ENCODE data around the gene VWA3A.

Gene VWA3A

DNA sequence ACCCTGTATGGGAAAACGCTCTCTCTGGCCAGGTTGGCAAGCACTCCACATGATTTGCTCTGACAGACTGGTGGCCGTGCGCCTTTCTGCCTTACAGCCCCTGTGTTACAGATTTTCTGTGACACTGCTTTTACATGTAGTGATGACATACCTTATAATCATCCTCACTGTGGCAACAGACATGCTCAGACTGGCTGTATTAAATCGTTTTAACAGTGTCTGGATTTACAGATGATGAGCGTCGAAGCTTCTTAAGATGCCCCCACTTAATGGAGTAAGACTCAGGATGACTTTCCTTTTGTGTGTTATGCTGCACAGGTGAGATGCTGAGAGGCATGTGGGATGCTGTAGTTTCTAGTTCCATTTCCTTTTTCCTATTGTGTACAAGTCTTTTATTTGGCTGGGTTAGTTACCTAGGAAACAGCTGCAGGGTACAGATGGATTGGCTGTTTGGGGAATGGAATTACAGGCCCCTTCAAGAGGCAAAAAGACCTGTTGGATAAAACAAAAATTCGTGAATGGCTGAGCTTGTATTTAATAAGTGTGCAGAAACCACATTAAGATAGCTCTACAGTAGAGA is 20.9 kb upstream of the VWA3A start:
- no peak for DNase-seq (ENCODE audit: low spot score)
- Mint-ChIP-seq H3K4me1 (ENCODE audit: low read depth) (no peaks in the 10 kb centered on the region), H3K9me3 (peaks cover 5% of the 10 kb centered on the region), H3K27me3 (ENCODE audit: low read depth) (no peaks in the 10 kb centered on the region), H3K36me3 (ENCODE audit: low read depth) (peaks cover 3% of the 10 kb centered on the region), H3K27ac (no peak overlapping the region), H3K4me3 (no peak overlapping the region)

GRCh38 chr16:22073350-22073749 is 19.0 kb upstream of the VWA3A start:
- Mint-ChIP-seq H3K27me3 (ENCODE audit: low read depth) (no peaks in the 10 kb centered on the region), H3K4me3 (no peak overlapping the region), H3K27ac (no peak overlapping the region), H3K9me3 (no peaks in the 10 kb centered on the region), H3K4me1 (ENCODE audit: low read depth) (no peaks in the 10 kb centered on the region), H3K36me3 (ENCODE audit: low read depth) (no peaks in the 10 kb centered on the region)
- DNase-seq (ENCODE audit: low spot score), result no peak

DNA sequence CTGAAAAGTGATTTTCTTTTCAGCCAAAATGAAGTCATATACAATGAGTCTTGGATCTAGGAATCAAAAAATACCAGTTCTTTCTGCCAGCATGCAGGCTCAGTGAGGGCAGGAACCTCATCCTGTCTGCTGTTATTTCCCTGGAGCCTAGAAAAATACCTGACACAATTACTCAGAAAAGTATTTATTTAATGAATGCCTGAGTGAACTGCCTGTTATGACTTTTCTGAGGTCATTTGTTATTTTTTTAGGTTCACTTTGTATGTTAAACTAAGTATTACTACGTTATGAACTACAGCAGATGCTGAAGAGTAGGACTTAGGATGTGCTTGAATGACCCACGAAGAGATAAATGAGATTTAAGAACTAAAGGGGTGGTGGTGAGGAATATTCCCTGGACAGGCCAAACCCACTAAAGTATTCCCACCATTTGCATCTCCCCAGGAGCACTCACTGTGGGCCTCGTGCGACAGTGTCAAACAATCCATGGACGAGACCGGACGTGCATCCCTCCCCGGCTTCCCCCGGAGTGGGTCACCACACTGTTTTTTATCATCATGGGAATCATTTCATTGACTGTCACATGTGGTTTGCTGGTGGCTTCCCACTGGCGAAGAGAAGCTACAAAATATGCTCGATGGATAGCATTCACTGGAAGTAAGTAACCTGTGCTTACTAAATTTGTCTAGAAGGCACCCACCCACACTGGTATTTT is 17.1 kb upstream of the VWA3A start:
- Mint-ChIP-seq H3K27me3 (ENCODE audit: low read depth) (no peaks in the 10 kb centered on the region), H3K4me3 (no peak overlapping the region), H3K27ac (no peak overlapping the region), H3K9me3 (no peaks in the 10 kb centered on the region), H3K36me3 (ENCODE audit: low read depth) (peaks cover 1% of the 10 kb centered on the region), H3K4me1 (ENCODE audit: low read depth) (no peaks in the 10 kb centered on the region)
- DNase-seq (ENCODE audit: low spot score), result no peak

DNA sequence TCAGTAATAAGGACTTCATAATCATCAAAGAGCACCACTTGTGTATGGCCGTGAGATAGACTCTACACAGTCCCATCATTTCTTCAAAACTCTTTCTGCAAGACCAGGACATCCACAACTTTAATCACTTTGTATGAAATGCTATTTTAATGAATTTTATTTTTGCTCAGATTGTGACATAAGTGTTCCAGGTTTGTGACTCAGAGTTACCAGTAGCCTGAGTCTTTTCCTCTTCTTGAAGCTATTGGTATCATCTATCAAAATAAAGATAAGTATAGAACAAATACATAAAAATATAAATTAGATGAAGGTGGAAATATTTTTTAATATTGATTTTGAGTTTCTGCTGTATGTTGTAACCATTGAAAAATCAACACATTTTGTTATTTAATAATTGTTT is 16.6 kb upstream of the VWA3A start:
- Mint-ChIP-seq H3K4me3 (no peak overlapping the region), H3K36me3 (ENCODE audit: low read depth) (peaks cover 1% of the 10 kb centered on the region), H3K27ac (no peak overlapping the region), H3K9me3 (no peaks in the 10 kb centered on the region), H3K4me1 (ENCODE audit: low read depth) (no peaks in the 10 kb centered on the region), H3K27me3 (ENCODE audit: low read depth) (no peaks in the 10 kb centered on the region)
- no peak for DNase-seq (ENCODE audit: low spot score)

- Mint-ChIP-seq H3K4me1 (ENCODE audit: low read depth) (no peaks in the 10 kb centered on the region), H3K36me3 (ENCODE audit: low read depth) (peaks cover 1% of the 10 kb centered on the region), H3K4me3 (no peak overlapping the region), H3K27ac (no peak overlapping the region), H3K9me3 (no peaks in the 10 kb centered on the region), H3K27me3 (ENCODE audit: low read depth) (no peaks in the 10 kb centered on the region)
- peak; percentile 54 for DNase-seq (ENCODE audit: low spot score)
Measured at GRCh38 chr16:22077700-22078313, 14.5 kb upstream of the VWA3A start.

DNA sequence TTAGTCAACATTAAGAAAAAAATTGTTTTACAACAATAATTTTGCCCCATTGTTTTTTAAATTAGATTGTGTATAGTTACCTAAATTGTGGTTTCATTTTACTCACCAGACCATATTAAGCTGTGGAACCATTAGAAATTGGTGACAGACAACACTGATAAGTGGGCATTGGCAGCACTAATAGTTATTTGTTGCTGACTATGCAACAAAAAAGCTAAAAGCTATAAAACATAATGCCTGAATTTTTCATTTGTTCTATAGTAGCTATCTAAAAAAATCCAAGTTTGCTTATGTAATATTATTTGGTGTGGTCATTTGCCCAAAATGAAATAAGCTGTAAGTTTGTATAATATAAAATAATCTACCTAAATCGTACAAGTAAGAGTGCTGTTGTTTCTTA is 13.7 kb upstream of the VWA3A start:
- no peak for DNase-seq (ENCODE audit: low spot score)
- Mint-ChIP-seq H3K4me1 (ENCODE audit: low read depth) (no peaks in the 10 kb centered on the region), H3K27me3 (ENCODE audit: low read depth) (no peaks in the 10 kb centered on the region), H3K4me3 (no peak overlapping the region), H3K27ac (no peak overlapping the region), H3K9me3 (no peaks in the 10 kb centered on the region), H3K36me3 (ENCODE audit: low read depth) (peaks cover 1% of the 10 kb centered on the region)

DNA sequence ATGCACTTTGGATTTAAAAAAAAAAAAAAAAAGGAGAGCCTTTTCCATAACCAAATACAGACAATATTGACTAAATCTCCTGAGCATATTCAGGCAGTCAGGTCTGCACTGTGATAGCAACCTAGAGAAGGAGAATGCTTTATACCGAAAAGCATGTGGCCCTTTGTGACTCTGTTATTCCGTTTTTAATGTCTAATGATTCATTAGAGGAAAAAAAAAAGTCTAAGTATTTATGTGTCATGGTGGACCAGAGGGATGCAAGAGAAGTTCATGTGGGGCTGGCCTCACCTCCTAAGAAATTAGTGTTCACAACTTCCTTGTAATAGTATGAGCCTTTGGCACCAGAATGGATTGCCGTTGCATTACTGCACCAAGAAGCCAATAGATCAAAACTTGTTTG is 11.3 kb upstream of the VWA3A start:
- no peak for DNase-seq (ENCODE audit: low spot score)
- Mint-ChIP-seq H3K4me3 (no peak overlapping the region), H3K27ac (no peak overlapping the region), H3K36me3 (ENCODE audit: low read depth) (peaks cover 3% of the 10 kb centered on the region), H3K9me3 (no peaks in the 10 kb centered on the region), H3K4me1 (ENCODE audit: low read depth) (no peaks in the 10 kb centered on the region), H3K27me3 (ENCODE audit: low read depth) (no peaks in the 10 kb centered on the region)

DNA sequence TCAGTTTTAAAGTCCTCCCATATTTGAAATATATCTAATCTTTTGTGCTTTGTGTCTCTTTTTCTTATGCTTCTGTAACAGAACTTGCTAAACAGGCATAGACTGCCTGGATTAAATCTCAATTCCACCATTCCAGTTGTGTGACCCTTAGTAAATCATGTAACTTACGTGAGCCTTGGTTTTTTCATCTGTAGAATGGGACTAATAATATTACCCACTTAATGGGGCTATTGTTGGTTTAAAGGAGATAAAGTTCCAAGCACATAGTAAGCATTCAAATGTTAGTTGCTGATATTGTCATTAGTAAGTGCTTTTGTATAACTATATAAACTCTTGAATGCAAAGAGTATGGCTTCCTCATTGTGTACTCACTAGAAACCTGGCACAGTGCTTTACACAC is 5.9 kb upstream of the VWA3A start:
- Mint-ChIP-seq H3K9me3 (no peaks in the 10 kb centered on the region), H3K27ac (no peak overlapping the region), H3K27me3 (ENCODE audit: low read depth) (no peaks in the 10 kb centered on the region), H3K4me3 (no peak overlapping the region), H3K4me1 (ENCODE audit: low read depth) (no peaks in the 10 kb centered on the region), H3K36me3 (ENCODE audit: low read depth) (peaks cover 5% of the 10 kb centered on the region)
- DNase-seq (ENCODE audit: low spot score), result no peak

DNA sequence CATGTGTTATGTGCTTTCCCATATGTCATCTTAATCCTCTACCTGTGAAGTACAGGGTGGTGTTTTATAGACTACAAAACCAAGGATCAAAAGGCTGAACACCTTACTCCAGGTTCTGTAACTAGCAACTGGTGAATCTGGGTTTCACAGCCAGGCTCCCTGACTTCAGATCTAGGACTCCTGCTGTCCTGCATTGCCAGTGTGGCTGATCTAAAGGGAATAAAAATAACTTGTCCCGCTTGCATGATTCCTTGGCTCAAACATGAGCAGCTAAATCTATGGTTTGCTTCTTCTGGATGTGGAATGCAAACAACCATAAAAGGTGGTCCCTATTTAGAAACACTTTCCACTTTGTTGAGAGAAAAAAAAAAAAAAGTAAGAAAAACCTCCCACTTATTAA is 3.7 kb upstream of the VWA3A start:
- Mint-ChIP-seq H3K27me3 (ENCODE audit: low read depth) (peaks cover 3% of the 10 kb centered on the region), H3K9me3 (no peaks in the 10 kb centered on the region), H3K27ac (no peak overlapping the region), H3K4me3 (no peak overlapping the region), H3K36me3 (ENCODE audit: low read depth) (peaks cover 5% of the 10 kb centered on the region), H3K4me1 (ENCODE audit: low read depth) (no peaks in the 10 kb centered on the region)
- no peak for DNase-seq (ENCODE audit: low spot score)

DNA sequence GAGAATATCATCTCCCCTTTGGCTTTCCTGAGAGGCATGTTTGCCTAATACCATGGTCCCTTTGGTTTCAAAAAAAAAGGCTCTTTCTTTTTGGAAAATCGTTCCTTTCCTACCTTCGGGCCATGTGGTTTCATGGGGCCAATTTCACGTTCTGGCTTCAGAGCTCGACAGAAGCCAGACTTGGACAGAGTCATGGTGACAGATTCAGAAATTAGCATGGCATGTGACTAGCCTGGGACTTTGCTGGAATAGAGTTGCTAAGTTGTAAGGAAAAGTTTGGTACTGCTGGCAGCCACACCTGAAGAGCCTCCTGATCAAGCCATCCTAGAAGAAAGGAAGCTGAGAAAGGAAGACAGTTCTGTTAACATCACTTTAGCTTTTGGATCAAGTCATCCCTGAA is 2.4 kb upstream of the VWA3A start:
- Mint-ChIP-seq H3K36me3 (ENCODE audit: low read depth) (peaks cover 5% of the 10 kb centered on the region), H3K4me1 (ENCODE audit: low read depth) (no peaks in the 10 kb centered on the region), H3K27me3 (ENCODE audit: low read depth) (peaks cover 4% of the 10 kb centered on the region), H3K9me3 (no peaks in the 10 kb centered on the region), H3K27ac (no peak overlapping the region), H3K4me3 (no peak overlapping the region)
- DNase-seq (ENCODE audit: low spot score), result no peak

DNA sequence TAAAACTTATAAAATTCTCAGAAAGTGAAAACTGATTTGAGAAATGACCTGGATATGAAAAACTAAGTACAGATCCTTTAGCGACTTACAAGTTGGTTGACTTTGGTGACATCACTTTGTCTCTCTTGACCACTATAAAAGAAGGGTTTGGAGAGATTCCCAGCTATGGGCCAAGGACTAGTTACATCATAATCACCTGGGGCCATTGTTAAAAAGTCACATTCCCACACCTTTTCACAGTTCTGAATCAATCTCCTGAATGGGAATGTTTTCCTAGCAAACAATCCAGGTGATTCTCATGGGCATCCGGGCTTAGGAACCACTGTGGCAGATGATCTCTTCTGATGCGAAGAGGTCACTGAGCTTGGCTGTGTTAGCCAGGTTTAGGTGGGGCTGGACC is 620 bp upstream of the VWA3A start:
- no peak overlapping the region for H3K27ac Mint-ChIP-seq
- no peaks in the 10 kb centered on the region for H3K36me3 Mint-ChIP-seq (ENCODE audit: low read depth)

DNA sequence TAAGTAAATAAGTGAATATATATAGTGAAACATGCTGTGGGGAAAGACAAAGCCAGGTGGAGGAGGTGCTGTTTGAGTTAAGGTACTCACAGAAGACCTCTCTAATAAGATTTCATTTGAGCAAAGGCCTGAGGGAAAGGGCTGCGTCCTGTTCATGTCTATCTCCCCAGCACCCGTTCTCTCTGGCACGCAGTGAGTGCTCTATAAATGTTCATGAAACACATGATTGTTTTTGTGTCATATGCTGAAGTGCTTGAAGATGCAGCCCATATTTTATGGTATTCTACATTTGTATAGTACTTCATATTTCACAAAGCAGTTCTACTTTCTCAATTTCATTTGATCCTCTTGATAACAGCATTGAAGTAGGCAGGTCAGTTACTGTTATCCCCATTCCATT is 990 bp downstream of the VWA3A start:
- H3K36me3 Mint-ChIP-seq (ENCODE audit: low read depth), result no peaks in the 10 kb centered on the region
- peaks cover 28% of the 10 kb centered on the region for H3K27me3 Mint-ChIP-seq (ENCODE audit: low read depth)
- no peaks in the 10 kb centered on the region for H3K9me3 Mint-ChIP-seq
- H3K4me1 Mint-ChIP-seq (ENCODE audit: low read depth), result no peaks in the 10 kb centered on the region
- H3K4me3 Mint-ChIP-seq, result no peak overlapping the region
- no peak for DNase-seq (ENCODE audit: low spot score)
- no peak overlapping the region for H3K27ac Mint-ChIP-seq

More for the DNA sequence above, 620 bp upstream of the VWA3A start:
- Mint-ChIP-seq H3K9me3 (no peaks in the 10 kb centered on the region), H3K4me3 (no peak overlapping the region), H3K4me1 (ENCODE audit: low read depth) (no peaks in the 10 kb centered on the region), H3K27me3 (ENCODE audit: low read depth) (peaks cover 17% of the 10 kb centered on the region)
- no peak for DNase-seq (ENCODE audit: low spot score)

GRCh38 chr16:22093996-22094395 is 1.7 kb downstream of the VWA3A start:
- H3K9me3 Mint-ChIP-seq, result no peaks in the 10 kb centered on the region
- no peak for DNase-seq (ENCODE audit: low spot score)
- no peaks in the 10 kb centered on the region for H3K4me1 Mint-ChIP-seq (ENCODE audit: low read depth)
- H3K4me3 Mint-ChIP-seq, result no peak overlapping the region
- no peak overlapping the region for H3K27ac Mint-ChIP-seq
- peaks cover 30% of the 10 kb centered on the region for H3K27me3 Mint-ChIP-seq (ENCODE audit: low read depth)
- no peaks in the 10 kb centered on the region for H3K36me3 Mint-ChIP-seq (ENCODE audit: low read depth)

DNA sequence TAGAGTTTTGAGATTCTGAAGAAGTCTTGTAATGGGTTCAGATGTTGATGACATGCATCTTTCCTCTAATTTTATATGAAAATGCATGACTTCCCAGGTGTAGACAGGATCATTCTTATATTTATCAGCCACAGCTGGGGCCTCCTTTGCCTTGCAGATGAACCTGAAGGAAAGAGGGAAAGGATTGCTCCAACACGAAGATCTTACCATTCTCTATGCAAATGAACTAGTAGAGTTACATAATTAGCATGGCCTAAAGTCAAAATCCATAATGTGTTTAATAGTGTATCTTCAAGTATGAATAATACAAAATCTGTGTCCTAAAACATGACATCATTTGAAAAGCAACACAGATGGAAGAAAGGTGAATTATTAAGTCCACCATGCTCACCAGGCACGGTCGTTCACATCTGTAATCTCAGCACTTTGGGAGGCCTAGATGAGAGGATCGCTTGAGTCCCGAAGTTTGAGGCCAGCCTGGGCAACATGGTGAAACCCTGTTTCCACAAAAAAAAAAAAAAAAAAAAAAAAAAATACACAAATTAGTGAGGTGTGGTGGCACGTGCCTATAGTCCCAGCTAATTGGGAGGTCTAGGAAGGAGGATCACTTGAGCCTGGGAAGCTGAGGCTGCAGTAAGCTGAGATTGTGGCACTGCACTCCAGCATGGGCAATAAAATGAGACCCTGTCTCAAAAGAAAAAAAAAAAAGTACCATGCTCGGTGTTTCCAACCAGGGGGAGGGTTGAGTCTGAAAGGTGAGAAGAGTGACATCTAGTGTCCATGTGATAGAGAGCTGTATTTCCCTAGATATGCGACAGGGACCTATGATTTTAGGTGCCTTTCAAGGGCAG is 6.3 kb downstream of the VWA3A start:
- H3K4me1 Mint-ChIP-seq (ENCODE audit: low read depth), result peaks cover 2% of the 10 kb centered on the region
- no peaks in the 10 kb centered on the region for H3K9me3 Mint-ChIP-seq
- no peak for DNase-seq (ENCODE audit: low spot score)
- H3K27ac Mint-ChIP-seq, result no peak overlapping the region
- peaks cover 30% of the 10 kb centered on the region for H3K27me3 Mint-ChIP-seq (ENCODE audit: low read depth)
- no peaks in the 10 kb centered on the region for H3K36me3 Mint-ChIP-seq (ENCODE audit: low read depth)
- no peak overlapping the region for H3K4me3 Mint-ChIP-seq

All from T-helper 2 cell treated with Interferon-gamma antibody and Interleukin-4, amounts not matched to agents 5 μg/mL and 100 μg/mL, for 36 hours (primary cell).